HCT116 (cell line): ENCODE results near the gene U2AF1L4. TPM values are rescaled to one million over a fixed set of nuclear protein-coding genes. Genes with fewer than 3 reads are reported as not detected.

ENCODE experiments used
- ATAC-seq: fragments of 200-7000 bp; cut with Tn5 transposase; 2 replicates; pipeline ENCODE4 v1.9.1; 2020; ENCODE audit warnings: mild to moderate bottlenecking, moderate library complexity
- BruUV-seq: library from RNA; stranded (reverse); fragments of 400-500 nt; replicated peaks from 2 replicates; lab custom pipeline; 2021; lab: Mats Ljungman, UMichigan
- CTCF ChIA-PET: fragments of 300-600 bp; sonication (Branson Sonifier 250); formaldehyde crosslinking; loops from one replicate; lab custom pipeline; 2021; ENCODE audit warnings: antibody characterized with exemption; lab: Charles Lee
- POLR2A ChIA-PET: fragments of 300-600, 350-600 bp; sonication (Branson Sonifier 250); formaldehyde crosslinking; loops from one replicate; lab custom pipeline; 2021; ENCODE audit warnings: antibody characterized with exemption; lab: Charles Lee
- RAD21 ChIA-PET, 2 experiments: fragments of 300-600 bp; sonication (Branson Sonifier 250); formaldehyde crosslinking; loops; one replicate each; lab custom pipeline; 2023; ENCODE audit warnings: low total read pairs in 2 of 2; ENCODE audit not compliant: uncharacterized antibody in 2 of 2, unreplicated experiment in 2 of 2, low non-redundant PET in 1 of 2; lab: Charles Lee
- DNase-seq: peaks from one replicate; pipeline ENCODE4 v3.0.0-alpha.2; 2010; ENCODE audit warnings: low read depth, low spot score
- H2AFZ ChIP-seq: fragments of 200-600 bp; shearing (Covaris generic), sonication (generic); 2 replicates; pipeline ENCODE4 v1.6.1; 2017; ENCODE audit warnings: low read depth, mixed run types, mixed read lengths, antibody characterized with exemption, low read length; ENCODE audit not compliant: poor library complexity, severe bottlenecking
- H3K27ac ChIP-seq: 2 replicates; pipeline ENCODE4 v1.5.1; 2012; ENCODE audit warnings: low read depth, low read length
- H3K27me3 ChIP-seq: fragments of 200-600 bp; sonication (generic); 2 replicates; pipeline ENCODE4 v1.6.1; 2016; ENCODE audit warnings: mixed run types, low read length, mixed read lengths; ENCODE audit not compliant: insufficient read depth
- H3K36me3 ChIP-seq, 2 experiments: fragments of 200-500 bp in 1 of 2; fragments of 200-600 bp in 1 of 2; sonication (Bioruptor generic) in 1 of 2; sonication (generic) in 1 of 2; 2 replicates each; pipeline versions ENCODE4 v1.5.1 to v1.6.1; 2014 to 2016; ENCODE audit warnings: low read length in 2 of 2, inconsistent platforms in 1 of 2, mixed read lengths in 1 of 2, mixed run types in 1 of 2; ENCODE audit not compliant: insufficient read depth in 2 of 2, control insufficient read depth in 1 of 2
- H3K4me1 ChIP-seq, 2 experiments: fragments of 200-600 bp in 1 of 2; sonication (generic) in 1 of 2; 2 replicates each; pipeline versions ENCODE4 v1.5.1 to v1.6.1; 2012 to 2017; ENCODE audit warnings: low read length in 2 of 2, inconsistent platforms in 1 of 2, mild to moderate bottlenecking in 1 of 2, mixed read lengths in 1 of 2, mixed run types in 1 of 2, moderate library complexity in 1 of 2; ENCODE audit not compliant: insufficient read depth in 2 of 2, control insufficient read depth in 1 of 2
- H3K4me2 ChIP-seq: fragments of 200-600 bp; sonication (generic); 2 replicates; pipeline ENCODE4 v1.6.1; 2017; ENCODE audit warnings: mixed run types, low read length, mixed read lengths
- H3K4me3 ChIP-seq, 2 experiments: fragments of 200-600 bp in 1 of 2; sonication (generic) in 1 of 2; replicated peaks in 1 of 2; 2 replicates each; pipeline ENCODE4 v1.5.1; 2011 to 2016; ENCODE audit warnings: low read length in 2 of 2, control low read depth in 1 of 2, low read depth in 1 of 2, mild to moderate bottlenecking in 1 of 2, mixed read lengths in 1 of 2, mixed run types in 1 of 2
- H3K79me2 ChIP-seq: fragments of 200-600 bp; sonication (generic); 2 replicates; pipeline ENCODE4 v1.6.1; 2017; ENCODE audit warnings: mild to moderate bottlenecking, mixed run types, low read length, moderate library complexity, mixed read lengths; ENCODE audit not compliant: insufficient read depth
- H3K9ac ChIP-seq: fragments of 200-600 bp; sonication (generic); 2 replicates; pipeline ENCODE4 v1.6.1; 2016; ENCODE audit warnings: low read length, mixed read lengths
- H3K9me2 ChIP-seq: fragments of 200-600 bp; sonication (generic), shearing (Covaris generic); 2 replicates; pipeline ENCODE4 v1.6.1; 2017; ENCODE audit warnings: mixed run types, mild to moderate bottlenecking, moderate library complexity; ENCODE audit not compliant: insufficient read depth
- H3K9me3 ChIP-seq, 2 experiments: fragments of 200-500 bp in 1 of 2; fragments of 200-600 bp in 1 of 2; sonication (Bioruptor generic) in 1 of 2; sonication (generic) in 1 of 2; 2 replicates each; pipeline ENCODE4 v1.6.1; 2014 to 2017; ENCODE audit warnings: low read length in 2 of 2, mixed read lengths in 2 of 2, inconsistent platforms in 1 of 2, low read depth in 1 of 2, mild to moderate bottlenecking in 1 of 2, mixed run types in 1 of 2, moderate library complexity in 1 of 2; ENCODE audit not compliant: control insufficient read depth in 1 of 2, insufficient read depth in 1 of 2
- H4K20me1 ChIP-seq: fragments of 200-600 bp; sonication (generic), shearing (Covaris generic); 2 replicates; pipeline ENCODE4 v1.6.1; 2017; ENCODE audit warnings: mixed run types, mild to moderate bottlenecking, moderate library complexity; ENCODE audit not compliant: insufficient read depth
- CTCF ChIP-seq, 3 experiments: fragments of 200-600 bp in 1 of 3; sonication (generic) in 1 of 3; IDR thresholded peaks in 2 of 3; conservative IDR thresholded peaks in 1 of 3; 2 replicates each; pipeline ENCODE4 v1.5.1; 2012 to 2017; ENCODE audit warnings: low read depth in 2 of 3, low read length in 2 of 3, antibody characterized with exemption in 1 of 3, borderline replicate concordance in 1 of 3, control low read depth in 1 of 3, mild to moderate bottlenecking in 1 of 3, mixed read lengths in 1 of 3, mixed run types in 1 of 3, moderate library complexity in 1 of 3; ENCODE audit not compliant: insufficient read depth in 1 of 3
- EZH2 ChIP-seq: fragments of 200-600 bp; sonication (generic); IDR thresholded peaks from 2 replicates; pipeline ENCODE4 v1.6.1; 2017; ENCODE audit warnings: antibody characterized with exemption, mixed run types
- REST ChIP-seq: IDR thresholded peaks from 2 replicates; pipeline ENCODE4 v1.6.1; 2012; ENCODE audit warnings: low read depth
- ZNF274 ChIP-seq: fragments of 200-500 bp; sonication (Bioruptor generic); IDR thresholded peaks from 2 replicates; pipeline ENCODE4 v1.6.1; 2014; ENCODE audit warnings: mild to moderate bottlenecking, low read depth, low read length, inconsistent platforms
- intact Hi-C: fragments of 100-400 bp; cut with micrococcal nuclease; formaldehyde crosslinking; loops from 2 replicates; pipeline ENCODE4 v1.10.0; 2022
- total RNA-seq: library from RNA; stranded (reverse); gene quantifications from one replicate; pipeline ENCODE4 v1.2.1, GENCODE V29; 2021; ENCODE audit not compliant: unreplicated experiment

U2AF1L4 gene
- total RNA-seq, 1 experiment from 2014 or later: 15.6 TPM

- intact Hi-C loops: no loop called here
- no TSS peak for BruUV-seq
- Histone ChIP-seq H3K9me3 (no peaks in the 10 kb centered on the region), H3K4me2 (no peak overlapping the region), H3K27ac (no peak overlapping the region; the same call in 1 of the 2 replicates), H3K27me3 (no peaks in the 10 kb centered on the region), H3K4me3 (no peak overlapping the region), H3K9me2 (no peaks in the 10 kb centered on the region), H3K9ac (no peak overlapping the region), H3K4me1 (peaks cover 0 to 5% of the 10 kb centered on the region in 2 experiments; a peak in 2 of 4 replicates), H3K36me3 (no peaks in the 10 kb centered on the region), H2AFZ (no peak overlapping the region), H3K79me2 (no peaks in the 10 kb centered on the region), H4K20me1 (no peaks in the 10 kb centered on the region)
- TF ChIP-seq CTCF (IDR thresholded peaks at IDR 0.05 in 2 of 3, conservative IDR thresholded peaks at IDR 0.05 in 1 of 3; ENCODE audit: borderline replicate concordance in 1 of 3, insufficient read depth in 1 of 3, low read depth in 2 of 3, low read length in 2 of 3) (peak in 2 of 3 experiments; percentile 32 to 34; a peak in 1 of 6 replicates), EZH2 (no peak), REST (no peak), ZNF274 (no peak)
- ChIA-PET CTCF (no interaction called here), RAD21 (no interaction called here), POLR2A (no interaction called here)
- ATAC-seq: peak; percentile 70
- no peak for DNase-seq
These were observed 46.0 kb upstream of the U2AF1L4 start for GRCh38 chr19:35790981-35791813.
